Sigmoid colon (tissue), 7 donors: Measurements from ENCODE around the gene TRAPPC2. TPM values are rescaled to one million over a fixed set of nuclear protein-coding genes. Genes with fewer than 3 reads are reported as not detected.

ENCODE experiments used
- DNase-seq: peaks from one replicate; pipeline ENCODE4 v3.0.0-alpha.2; 2019
- H3K27ac ChIP-seq, 4 donors: fragments of 200-600 bp; sonication (generic); one replicate each; pipeline ENCODE4 v1.5.1; 2016 to 2019; ENCODE audit warnings: mild to moderate bottlenecking in 1 of 4
- H3K27me3 ChIP-seq, 3 donors: fragments of 200-600 bp; sonication (generic); one replicate each; pipeline ENCODE4 v1.5.1; 2019; ENCODE audit warnings: mild to moderate bottlenecking in 1 of 3
- H3K36me3 ChIP-seq, 4 donors: fragments of 200-600 bp; sonication (generic); one replicate each; pipeline ENCODE4 v1.5.1; 2016 to 2019
- H3K4me1 ChIP-seq, 4 donors: fragments of 200-600 bp; sonication (generic); one replicate each; pipeline ENCODE4 v1.5.1; 2017 to 2019
- H3K4me3 ChIP-seq, 4 donors: fragments of 200-600 bp; sonication (generic); one replicate each; pipeline ENCODE4 v1.5.1; 2017 to 2019; ENCODE audit warnings: mild to moderate bottlenecking in 2 of 4, moderate library complexity in 1 of 4
- H3K9me3 ChIP-seq, 4 donors: fragments of 200-600 bp in 3 of 4; sonication (generic) in 3 of 4; one replicate each; pipeline versions ENCODE4 v1.5.1 to v1.6.1; 2013 to 2019
- CTCF ChIP-seq, 4 experiments: fragments of 450-650 bp in 3 of 4; fragments of 200-600 bp in 1 of 4; IDR thresholded peaks; one replicate each; pipeline ENCODE4 v1.5.1; 2016 to 2019; ENCODE audit warnings: antibody characterized with exemption in 4 of 4, mild to moderate bottlenecking in 3 of 4, moderate library complexity in 2 of 4
- EP300 ChIP-seq, 4 donors: sonication (generic); formaldehyde crosslinking; IDR thresholded peaks; one replicate each; pipeline ENCODE4 v1.6.1; 2017; ENCODE audit warnings: antibody characterized with exemption in 4 of 4
- POLR2A ChIP-seq, 2 donors: fragments of 450-650 bp; IDR thresholded peaks; one replicate each; pipeline ENCODE4 v1.6.1; 2016; ENCODE audit warnings: antibody characterized with exemption in 2 of 2, mild to moderate bottlenecking in 2 of 2, moderate library complexity in 2 of 2
- POLR2AphosphoS5 ChIP-seq, 4 donors: sonication (generic); formaldehyde crosslinking; IDR thresholded peaks; one replicate each; pipeline ENCODE4 v1.6.1; 2017; ENCODE audit warnings: antibody characterized with exemption in 4 of 4
- WGBS, 2 donors: extraction: QIAGEN DNeasy Blood & Tissue Kit; methylation state at CpG; one replicate each; pipeline ENCODE4 v1.1.7; 2013; 5-methylcytosine and 5-hydroxymethylcytosine counted together
- intact Hi-C: fragments of 100-400 bp; cut with DNase I; formaldehyde crosslinking; loops from one replicate; pipeline ENCODE4 v1.15.1; 2023
- polyA plus RNA-seq, 3 donors: library from polyadenylated mRNA; stranded (reverse); fragments of 200-250 nt; gene quantifications; one replicate each; pipeline ENCODE4 v1.2.3, GENCODE V29; 2013
- total RNA-seq, 4 donors: library from RNA; depleted of rRNA; stranded (reverse); fragments of >200 nt; gene quantifications; one replicate each; pipeline ENCODE4 v1.1.0, GENCODE V29; 2016
- donor health status: healthy with polysubstance abuse.
- donor health status: Bipolar disorder and iron deficiency.
- donor health status: healthy.

The TRAPPC2 gene
- total and polyA plus RNA-seq, 7 donors, result 5.5 to 22.8 (median 20.1) TPM

GRCh38 chrX:13666836-13667235, 67.6 kb downstream of the TRAPPC2 start:
- Histone ChIP-seq H3K4me1 (peaks cover 0 to 15% (median 5%) of the 10 kb centered on the region in 4 donors), H3K27me3 (no peaks in the 10 kb centered on the region), H3K27ac (no peak overlapping the region), H3K36me3 (no peaks in the 10 kb centered on the region), H3K4me3 (no peak overlapping the region), H3K9me3 (no peaks in the 10 kb centered on the region)
- WGBS, 2 donors, result 69 to 78% methylated on average over 3 of the region's 3 CpGs
- intact Hi-C loops, result no loop called here
- TF ChIP-seq EP300 (IDR thresholded peaks at IDR 0.05), result no peak
- TF ChIP-seq POLR2AphosphoS5 (IDR thresholded peaks at IDR 0.05), result no peak
- no peak for TF ChIP-seq CTCF (IDR thresholded peaks at IDR 0.05)
- TF ChIP-seq POLR2A (IDR thresholded peaks at IDR 0.05), result no peak
- no peak for DNase-seq

GRCh38 chrX:13664020-13664419, 70.4 kb downstream of the TRAPPC2 start:
- H3K4me1 ChIP-seq, result peaks cover 0 to 23% (median 5%) of the 10 kb centered on the region in 4 donors
- H3K4me3 ChIP-seq, result no peak overlapping the region
- no peaks in the 10 kb centered on the region for H3K36me3 ChIP-seq
- H3K27ac ChIP-seq, result peak overlapping the region in 2 of 4 donors; percentile 58 to 78
- intact Hi-C loops, result no loop called here
- WGBS, 2 donors, result 60 to 80% methylated on average over 3 of the region's 3 CpGs
- H3K27me3 ChIP-seq, result no peaks in the 10 kb centered on the region
- no peak for TF ChIP-seq CTCF (IDR thresholded peaks at IDR 0.05)
- TF ChIP-seq EP300 (IDR thresholded peaks at IDR 0.05), result no peak
- no peak for TF ChIP-seq POLR2A (IDR thresholded peaks at IDR 0.05)
- no peak for TF ChIP-seq POLR2AphosphoS5 (IDR thresholded peaks at IDR 0.05)
- H3K9me3 ChIP-seq, result no peaks in the 10 kb centered on the region
- DNase-seq, result no peak

- peaks cover 0 to 25% (median 5%) of the 10 kb centered on the region in 4 donors for H3K4me1 ChIP-seq
- no peaks in the 10 kb centered on the region for H3K27me3 ChIP-seq
- H3K36me3 ChIP-seq, result no peaks in the 10 kb centered on the region
- TF ChIP-seq POLR2AphosphoS5 (IDR thresholded peaks at IDR 0.05), result peak; percentile 76 to 90 (median 82)
- TF ChIP-seq EP300 (IDR thresholded peaks at IDR 0.05), result peak in 1 of 4 donors; percentile 54
- TF ChIP-seq POLR2A (IDR thresholded peaks at IDR 0.05), result no peak
- TF ChIP-seq CTCF (IDR thresholded peaks at IDR 0.05), result no peak
- WGBS, 2 donors, result 67 to 69% methylated on average over 6 of the region's 6 CpGs
- peak overlapping the region in 3 of 4 donors; percentile 20 to 28 (median 20) for H3K4me3 ChIP-seq
- H3K9me3 ChIP-seq, result no peaks in the 10 kb centered on the region
- intact Hi-C loops, result no loop called here
- DNase-seq, result no peak
- peak overlapping the region; percentile 58 to 80 (median 76) for H3K27ac ChIP-seq
These were observed 72.0 kb downstream of the TRAPPC2 start for GRCh38 chrX:13662355-13662791.

Other genes starting within 250 kb of the TRAPPC2 start
- gene EGFL6, start 165.0 kb downstream of the TRAPPC2 start, total RNA-seq, result not detected
- gene EGFL6, start 165.0 kb downstream of the TRAPPC2 start, polyA plus RNA-seq, result under 1 TPM in 2 of 3 donors, not detected in 1; 0.32 to 0.60 TPM
- 1 to 10 TPM; 2.6 to 8.7 (median 6.2) TPM for gene TCEANC, start 81.5 kb downstream of the TRAPPC2 start, total RNA-seq
- 1 to 10 TPM; 1.2 to 2.0 (median 1.2) TPM for gene TCEANC, start 81.5 kb downstream of the TRAPPC2 start, polyA plus RNA-seq
- gene RAB9A, start 45.5 kb downstream of the TRAPPC2 start, total RNA-seq, result 10 to 100 TPM; 11.8 to 28.6 (median 24.4) TPM
- 10 to 100 TPM; 31.6 to 73.5 (median 46.2) TPM for gene RAB9A, start 45.5 kb downstream of the TRAPPC2 start, polyA plus RNA-seq
- 10 to 100 TPM; 12.8 to 46.0 (median 15.1) TPM for gene OFD1, start 128 bp upstream of the TRAPPC2 start, total RNA-seq
- gene OFD1, start 128 bp upstream of the TRAPPC2 start, polyA plus RNA-seq, result 10 to 100 TPM in 2 of 3 donors, 1 to 10 TPM in 1; 7.4 to 21.2 (median 19.8) TPM
- gene GPM6B, start 82.5 kb upstream of the TRAPPC2 start, total RNA-seq, result 10 to 100 TPM; 24.0 to 40.3 (median 27.4) TPM
- gene GPM6B, start 82.5 kb upstream of the TRAPPC2 start, polyA plus RNA-seq, result 1 to 10 TPM in 2 of 3 donors, under 1 TPM in 1; 0.46 to 4.5 (median 1.8) TPM